ENCODE data around the gene ADGRD1.

GRCh38 chr12:131155131-131155530 lies 201.4 kb downstream of the ADGRD1 start:
- TF ChIP-seq RAD21 (IDR thresholded peaks at IDR 0.05; ENCODE audit: low read depth): no peak
- TF ChIP-seq REST (IDR thresholded peaks at IDR 0.05; ENCODE audit: low read depth): no peak
- TF ChIP-seq FOXM1 (IDR thresholded peaks at IDR 0.05; ENCODE audit: borderline replicate concordance, low read depth): no peak
- TF ChIP-seq TEAD4 (IDR thresholded peaks at IDR 0.05): no peak
- TF ChIP-seq USF1 (IDR thresholded peaks at IDR 0.05): no peak
- TF ChIP-seq TAF1 (IDR thresholded peaks at IDR 0.05; ENCODE audit: low read depth): no peak
- TF ChIP-seq EGR1 (IDR thresholded peaks at IDR 0.05): no peak
